NCI-H2107 treated with DMSO at 0.1 percent for 48 hours (cell line): ENCODE data around the gene BUB1B.
"Not testable (repeated sequence)": the region's sequence is repeated elsewhere in the genome, so short reads cannot be mapped to it uniquely, and the experiment has no call there.

ENCODE experiments used
- DNase-seq: peaks from one replicate; lab custom pipeline; 2025; ENCODE audit not compliant: unreplicated experiment; lab: John Stamatoyannopoulos, UW

The BUB1B gene

DNA sequence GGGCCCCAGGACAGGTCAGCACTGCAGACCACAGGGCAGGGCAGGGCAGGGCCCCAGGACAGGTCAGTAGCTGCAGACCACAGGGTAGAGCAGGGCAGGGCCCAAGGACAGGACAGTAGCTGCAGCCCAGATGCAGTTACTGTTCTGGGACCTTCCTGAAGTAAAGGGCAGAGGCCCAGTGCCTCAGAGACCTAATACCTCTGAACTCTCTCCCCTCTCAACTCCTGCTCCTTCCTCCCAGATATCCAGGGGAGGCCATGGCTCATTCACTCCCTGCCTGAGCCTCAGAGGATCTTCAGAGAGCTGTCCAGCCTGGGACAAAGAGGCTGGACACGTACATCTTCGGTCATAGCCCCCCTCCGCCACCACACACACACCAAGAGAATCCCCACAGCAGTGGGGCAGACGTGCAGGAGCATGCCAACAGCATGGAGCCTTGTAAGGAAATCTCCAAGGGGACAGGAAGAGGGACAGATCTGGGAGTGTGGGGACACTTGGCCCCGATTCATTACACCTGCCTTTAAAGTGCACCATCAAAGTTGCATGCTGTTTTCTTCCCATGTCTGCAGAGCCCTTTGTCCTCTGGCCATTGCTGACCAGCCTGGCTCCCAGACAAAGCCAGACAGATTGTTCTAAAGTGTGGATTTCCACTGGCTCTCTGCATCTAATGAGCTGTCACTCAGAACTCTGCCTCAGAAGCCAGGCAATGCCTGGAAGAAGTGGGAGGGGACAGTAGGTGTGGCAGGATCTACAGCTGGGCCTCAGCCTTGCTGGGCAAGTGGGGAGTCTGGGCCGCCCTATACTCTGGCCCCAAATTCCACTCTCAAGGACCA, 24.2 kb upstream of the BUB1B start:
- DNase-seq, result no peak

- no peak for DNase-seq
Measured at GRCh38 chr15:40137303-40138200, 23.3 kb upstream of the BUB1B start.

DNA sequence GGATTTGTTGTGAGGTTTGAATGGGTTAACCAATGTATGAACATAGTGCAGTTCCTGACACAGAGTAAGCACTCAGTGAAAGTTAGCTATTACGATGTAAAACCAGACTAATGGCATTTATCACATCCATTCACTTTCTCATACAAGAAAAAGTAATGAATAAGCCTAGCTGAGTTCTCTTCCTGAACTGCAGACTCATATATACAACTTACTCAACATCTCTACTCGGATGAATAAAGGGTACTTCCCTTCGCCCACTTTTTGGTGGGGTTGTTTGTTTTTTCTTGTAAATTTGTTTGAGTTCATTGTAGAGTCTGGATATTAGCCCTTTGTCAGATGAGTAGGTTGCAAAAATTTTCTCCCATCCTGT, 22.7 kb upstream of the BUB1B start:
- not testable (repeated sequence) for DNase-seq

- DNase-seq, result no peak
Measured at GRCh38 chr15:40142428-40142827, 18.4 kb upstream of the BUB1B start.

- DNase-seq, result no peak
Measured at GRCh38 chr15:40146037-40146436, 14.8 kb upstream of the BUB1B start.

- no peak for DNase-seq
Measured at GRCh38 chr15:40149339-40149738, 11.5 kb upstream of the BUB1B start.

DNA sequence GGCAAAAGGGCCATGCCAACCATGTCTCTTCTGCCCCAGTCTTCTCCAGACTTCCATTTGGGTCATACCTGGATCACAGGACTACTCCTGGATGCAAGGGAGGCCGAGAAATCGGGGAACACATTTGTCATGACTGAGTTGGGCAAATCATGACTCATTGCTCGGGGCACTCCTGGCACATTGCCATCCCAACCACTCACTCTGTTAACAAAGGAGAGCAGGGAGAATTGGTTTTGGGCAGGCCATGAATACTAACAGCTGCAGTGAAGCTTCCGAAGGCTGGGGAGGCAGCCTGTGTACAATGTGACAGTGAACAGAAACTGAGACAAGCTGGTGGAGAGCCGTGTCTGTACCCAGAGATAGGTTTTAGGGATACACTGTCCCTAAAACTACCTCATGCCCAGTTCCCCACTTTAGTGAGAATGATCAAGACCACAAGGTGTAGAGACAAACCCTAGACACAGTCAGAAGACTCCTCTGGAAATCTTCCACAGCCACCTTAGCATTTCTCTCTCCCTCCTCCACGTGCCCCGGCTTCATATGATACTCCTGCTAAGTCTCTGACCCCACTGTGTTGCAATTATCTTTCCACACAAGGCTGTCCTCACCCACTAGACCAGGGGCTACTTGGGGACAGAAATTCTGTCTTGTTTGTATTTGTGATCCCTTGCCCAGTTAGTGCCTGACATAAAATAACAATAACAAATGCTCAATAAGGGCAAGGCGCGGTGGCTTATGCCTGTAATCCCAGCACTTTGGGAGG, 10.5 kb upstream of the BUB1B start:
- DNase-seq, result peak; percentile 67

DNA sequence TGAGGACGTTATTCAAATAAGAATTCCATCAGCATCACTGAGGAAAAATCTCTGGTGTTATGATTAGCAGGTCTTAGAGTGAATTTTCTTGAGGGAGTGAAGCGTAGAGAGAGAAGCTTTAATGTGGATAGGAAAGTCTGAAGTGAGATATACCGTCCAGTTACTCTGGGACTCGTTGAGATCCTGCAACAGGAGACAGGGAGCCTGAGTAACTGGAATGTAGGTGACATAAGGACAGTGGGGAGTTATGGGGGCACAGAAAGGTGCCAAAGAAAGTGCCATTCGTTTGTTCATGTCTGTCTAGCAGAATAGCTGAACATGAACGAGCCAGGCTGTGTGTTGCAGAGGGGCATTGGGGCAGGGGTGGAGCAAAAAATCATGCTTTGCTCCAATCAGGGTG, 9.4 kb upstream of the BUB1B start:
- no peak for DNase-seq

DNA sequence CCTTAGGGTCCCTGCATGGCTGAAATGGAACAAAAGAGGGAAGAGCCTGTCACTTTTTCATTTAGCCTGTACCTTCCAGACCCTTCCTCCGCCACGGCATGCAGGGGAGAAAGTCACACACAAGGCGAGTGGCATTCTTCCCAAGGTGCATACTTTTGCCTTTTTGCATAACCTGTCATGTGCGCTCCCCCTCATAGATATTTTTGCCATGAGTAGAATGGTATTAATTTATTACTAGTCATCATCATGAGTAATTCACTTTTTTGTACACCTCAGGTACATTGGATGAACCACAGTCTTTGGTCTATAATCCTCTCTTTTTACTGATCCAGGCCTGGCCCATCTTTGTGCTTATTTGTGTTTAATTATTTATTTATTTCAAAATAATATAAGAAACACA, 8.9 kb upstream of the BUB1B start:
- no peak for DNase-seq

DNA sequence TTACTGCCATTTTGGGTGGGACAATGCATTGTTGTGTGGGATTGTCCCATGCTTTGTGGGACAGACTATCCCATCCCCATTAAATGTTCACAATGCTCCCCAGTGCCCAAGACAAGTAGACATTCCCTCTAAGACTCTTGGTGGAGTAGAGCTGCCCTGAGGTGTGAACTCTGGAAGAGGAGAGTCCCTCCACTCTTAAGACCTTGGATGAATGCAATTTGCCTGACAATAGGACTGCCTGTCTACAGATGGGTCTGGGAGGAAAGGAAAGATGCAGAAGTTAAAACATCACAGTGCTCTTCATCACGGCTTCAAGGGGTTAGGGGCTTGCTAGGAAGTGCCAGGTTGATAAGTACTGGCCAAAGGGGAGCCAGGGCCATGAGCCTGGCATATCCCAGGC, 6.0 kb upstream of the BUB1B start:
- not testable (repeated sequence) for DNase-seq

DNA sequence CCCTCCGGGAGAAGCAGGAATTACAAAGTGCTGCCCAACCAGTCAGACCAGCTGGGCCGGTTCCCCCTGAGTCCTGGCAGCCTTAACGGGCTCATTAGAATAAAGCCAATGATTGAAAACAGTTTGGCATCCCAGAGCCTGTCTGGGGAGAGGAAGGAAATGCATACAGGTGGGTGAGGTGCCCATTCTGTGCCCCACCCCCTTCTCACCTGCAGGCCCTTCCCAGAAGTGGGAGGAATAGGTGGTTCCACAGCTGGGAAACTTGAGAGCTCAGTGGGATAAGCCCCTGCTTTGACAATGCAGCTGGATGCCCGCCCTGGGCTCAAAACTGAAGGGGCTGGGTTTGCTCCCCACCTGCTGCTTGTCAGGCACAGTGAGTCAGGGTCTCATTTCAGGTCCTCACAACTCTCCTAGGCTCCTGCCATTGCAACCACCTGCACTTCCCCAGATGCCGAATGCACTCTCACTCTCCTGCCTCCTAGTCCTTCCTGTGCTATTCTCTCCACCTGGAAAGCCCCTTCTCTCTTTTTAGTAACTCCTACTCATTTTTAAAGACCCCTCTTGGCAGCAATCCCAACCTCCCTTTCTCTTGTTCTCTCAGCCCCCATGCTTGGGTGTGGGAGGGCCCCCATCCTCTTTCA, 5.5 kb upstream of the BUB1B start:
- peak; percentile 31 for DNase-seq

DNA sequence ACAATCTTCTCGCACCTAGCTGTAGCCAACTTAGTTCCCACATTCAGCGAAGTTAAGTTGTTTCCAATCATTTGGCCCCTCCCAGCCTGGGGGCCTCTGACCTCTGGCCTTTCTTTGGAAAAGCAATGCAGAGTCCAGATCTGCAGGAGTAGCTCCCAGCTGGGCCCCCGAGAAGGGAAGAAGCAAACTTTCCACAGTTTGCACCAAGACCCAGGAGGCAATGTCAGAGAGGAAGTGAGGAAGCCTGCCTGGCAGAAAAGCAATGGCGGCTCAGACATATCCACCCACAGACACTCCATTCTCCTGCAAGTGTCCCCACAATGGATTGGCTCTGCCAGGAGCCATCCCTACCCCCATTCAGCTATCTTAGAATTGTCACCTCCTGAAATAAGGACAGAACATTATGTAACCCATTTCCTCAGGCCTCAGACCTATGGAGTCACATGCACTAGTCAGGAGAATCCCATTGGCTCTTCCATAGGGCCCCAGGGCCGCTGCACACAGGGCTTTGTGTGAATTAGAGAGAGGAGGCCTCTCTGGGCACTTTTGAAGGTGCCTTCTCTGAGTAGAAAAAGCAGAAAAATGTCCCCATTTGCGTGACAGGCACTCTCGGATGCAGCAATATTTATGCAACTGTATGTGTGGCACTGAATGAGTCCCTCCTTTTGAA, 3.0 kb upstream of the BUB1B start:
- no peak for DNase-seq

- no peak for DNase-seq
Measured at GRCh38 chr15:40160021-40160420, 848 bp upstream of the BUB1B start.

DNA sequence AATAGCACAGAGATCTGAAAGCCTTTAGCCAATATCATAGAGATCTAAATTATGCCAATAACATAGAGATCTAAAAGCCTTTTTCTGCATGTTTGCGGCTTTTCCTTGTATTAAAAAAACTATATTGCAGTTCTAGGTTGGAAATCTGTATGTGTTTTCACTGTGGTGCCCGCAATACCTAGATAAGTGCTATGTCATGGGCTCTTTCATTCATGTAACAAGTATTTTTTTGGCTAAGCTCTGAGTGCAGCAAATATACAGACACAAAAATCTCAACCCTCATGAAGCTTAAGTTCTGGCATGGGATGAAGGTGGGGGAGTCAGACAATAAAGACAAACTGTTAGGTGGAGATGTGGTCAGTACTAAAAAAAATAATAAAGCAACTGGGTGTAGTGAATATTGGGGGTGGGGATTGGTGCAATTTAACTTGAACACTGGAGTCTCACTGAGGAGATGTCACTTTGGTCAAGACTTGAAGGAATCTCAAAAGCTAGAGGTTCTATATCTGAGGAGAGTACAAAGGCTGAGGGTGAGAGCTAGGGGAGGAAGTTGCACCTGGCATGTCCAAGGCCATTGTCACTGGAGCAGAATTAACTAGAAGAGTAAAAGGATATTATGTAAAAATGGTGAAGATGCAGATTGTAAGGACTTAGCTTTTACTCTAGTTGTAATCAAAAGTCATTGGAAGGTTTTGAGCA, 973 bp downstream of the BUB1B start:
- no peak for DNase-seq

DNA sequence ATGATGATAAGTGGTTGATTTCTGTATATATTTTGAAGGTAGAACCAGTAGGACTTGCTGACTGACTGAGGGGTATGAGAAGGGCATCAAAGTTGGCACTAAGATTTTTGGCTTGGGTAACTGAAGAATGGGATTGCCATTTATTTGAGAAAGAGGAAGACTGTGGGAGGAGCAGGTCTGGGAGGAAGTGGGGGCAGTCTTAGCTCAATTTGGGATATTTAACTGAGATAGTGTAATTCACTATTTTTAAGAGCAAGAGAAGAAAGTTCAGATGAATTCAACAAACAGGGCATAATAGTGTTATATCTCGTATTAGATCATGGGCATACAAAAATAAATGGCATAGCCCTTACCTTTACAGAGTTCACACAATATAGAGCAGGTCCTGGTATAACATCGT, 1.7 kb downstream of the BUB1B start:
- DNase-seq, result no peak

DNA sequence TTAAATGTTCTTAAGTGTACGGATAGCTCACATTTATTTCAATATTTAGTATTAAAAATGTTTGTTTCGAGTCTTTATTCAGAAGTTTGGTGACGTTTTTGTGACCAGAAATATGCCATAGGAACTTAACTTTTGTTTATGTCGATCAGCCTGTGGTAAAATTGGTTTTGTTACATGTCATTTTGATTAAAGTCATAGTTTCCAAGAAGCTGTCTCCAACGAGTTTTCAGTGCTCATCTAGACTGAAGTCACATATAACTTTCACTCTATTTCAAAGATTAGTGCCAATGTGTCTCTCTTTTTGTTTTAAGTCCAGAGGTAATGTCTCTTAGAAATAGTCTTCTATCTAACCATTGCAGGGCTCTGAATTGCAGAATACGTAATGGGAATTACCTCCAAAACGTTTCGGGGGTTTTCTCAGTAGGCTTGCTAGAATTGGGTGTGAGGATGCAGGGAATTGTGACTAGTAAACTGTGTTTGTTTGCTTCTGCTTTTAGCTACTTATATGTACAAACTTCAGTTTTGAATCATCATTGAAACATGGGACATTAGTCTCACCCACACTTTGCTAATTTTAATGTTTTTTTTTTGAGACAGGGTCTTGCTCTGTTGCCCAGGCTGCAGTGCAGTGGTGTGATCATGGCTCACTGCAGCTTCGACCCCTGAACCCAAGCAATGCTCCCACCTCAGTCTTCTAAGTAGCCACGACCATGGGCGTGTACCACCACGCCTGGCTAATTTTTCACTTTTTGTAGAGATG, 3.0 kb downstream of the BUB1B start:
- DNase-seq, result no peak

DNA sequence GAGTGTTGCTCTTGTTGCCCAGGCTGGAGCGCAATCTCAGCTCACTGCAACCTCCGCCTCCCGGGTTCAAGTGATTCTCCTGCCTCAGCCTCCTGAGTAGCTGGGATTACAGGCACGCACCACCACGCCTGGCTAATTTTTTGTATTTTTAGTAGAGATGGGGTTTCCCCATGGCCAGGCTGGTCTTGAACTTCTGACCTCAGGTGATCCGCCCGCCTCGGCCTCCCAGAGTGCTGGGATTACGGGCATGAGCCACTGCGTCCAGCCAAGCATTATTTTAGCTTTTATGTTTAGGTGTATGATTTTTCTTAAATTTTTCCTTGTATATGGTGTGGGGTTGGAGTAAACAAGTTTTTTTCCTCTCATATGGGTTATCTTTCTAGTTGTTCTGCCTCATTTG, 6.5 kb downstream of the BUB1B start:
- not testable (repeated sequence) for DNase-seq

DNA sequence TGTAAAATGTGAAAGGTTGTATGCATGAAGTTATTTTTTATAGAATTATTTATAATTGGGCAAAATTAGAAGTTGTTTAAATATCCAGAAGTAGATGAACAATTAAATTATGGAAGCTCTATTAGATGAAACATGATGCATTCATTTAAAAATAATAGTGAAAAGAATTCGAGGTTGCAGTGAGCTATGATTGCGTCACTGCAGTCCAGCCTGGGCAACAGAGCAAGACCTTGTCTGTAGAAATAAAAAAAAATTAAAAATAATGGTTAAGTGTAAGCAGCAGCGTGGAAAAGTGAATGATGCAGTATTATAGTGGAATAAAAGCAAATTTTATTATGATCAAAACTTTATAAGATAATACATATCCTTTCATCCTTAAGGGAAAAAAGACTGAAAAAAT, 14.3 kb downstream of the BUB1B start:
- no peak for DNase-seq

DNA sequence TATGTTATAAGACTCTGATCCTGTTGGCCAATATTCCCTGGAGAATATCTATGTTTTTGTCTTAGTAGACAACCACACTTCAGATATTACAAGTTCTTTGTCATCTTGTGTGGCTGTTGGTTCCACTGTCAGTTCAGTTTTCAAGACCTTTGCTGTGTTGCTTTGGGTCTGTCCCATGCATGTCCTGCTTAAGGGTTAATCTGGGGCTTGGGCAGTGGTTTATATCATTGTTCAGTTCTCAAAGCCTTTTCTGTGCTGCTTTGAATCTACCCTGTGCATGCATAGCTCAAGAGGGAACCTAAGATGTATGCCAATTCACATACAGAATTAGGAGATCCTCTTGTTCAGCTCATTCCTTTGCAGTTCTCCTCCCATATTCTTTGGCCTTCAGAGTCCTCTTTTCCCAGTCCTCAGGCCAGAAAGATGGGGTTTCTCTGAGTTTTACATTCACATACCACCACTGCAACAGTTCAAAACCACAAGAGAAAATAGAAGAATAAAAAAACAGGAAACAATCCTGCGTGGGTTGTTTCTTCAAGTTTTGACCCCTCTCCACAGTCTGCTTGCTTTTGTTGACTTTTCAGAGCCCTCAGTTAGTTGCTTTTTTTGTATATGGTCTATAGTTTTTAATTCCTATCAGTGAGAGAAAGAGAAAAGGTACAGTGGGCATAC, 21.6 kb downstream of the BUB1B start:
- DNase-seq, result no peak
